GM18511 (cell line): ENCODE measurements around the gene OXLD1.

ENCODE experiments used
- ATAC-seq: cut with Tn5 transposase; IDR thresholded peaks from one replicate; pipeline ENCODE4 v1.9.1; 2021; ENCODE audit warnings: mild to moderate bottlenecking, moderate library complexity; ENCODE audit not compliant: unreplicated experiment

Gene OXLD1

GRCh38 chr17:81655378-81656117 lies 10.9 kb downstream of the OXLD1 start:
- ATAC-seq = no peak

- no peak for ATAC-seq
Measured at GRCh38 chr17:81652906-81653771, 13.3 kb downstream of the OXLD1 start.

- ATAC-seq = no peak
Measured at GRCh38 chr17:81651692-81652091, 14.7 kb downstream of the OXLD1 start.

GRCh38 chr17:81650951-81651350 lies 15.5 kb downstream of the OXLD1 start:
- no peak for ATAC-seq

GRCh38 chr17:81648707-81649085 lies 17.7 kb downstream of the OXLD1 start:
- no peak for ATAC-seq

- no peak for ATAC-seq
Measured at GRCh38 chr17:81648013-81648706, 18.2 kb downstream of the OXLD1 start.

GRCh38 chr17:81647640-81648012 lies 18.8 kb downstream of the OXLD1 start:
- ATAC-seq = no peak

- ATAC-seq = no peak
Measured at GRCh38 chr17:81646869-81647600, 19.4 kb downstream of the OXLD1 start.

- ATAC-seq = no peak
Measured at GRCh38 chr17:81644976-81645952, 21.1 kb downstream of the OXLD1 start.

- ATAC-seq = no peak
Measured at GRCh38 chr17:81644496-81644895, 21.9 kb downstream of the OXLD1 start.

GRCh38 chr17:81641825-81642489 lies 24.4 kb downstream of the OXLD1 start:
- ATAC-seq = no peak

- no peak for ATAC-seq
Measured at GRCh38 chr17:81640011-81640410, 26.4 kb downstream of the OXLD1 start.

- ATAC-seq = no peak
Measured at GRCh38 chr17:81638683-81639082, 27.7 kb downstream of the OXLD1 start.

GRCh38 chr17:81636505-81637288 lies 29.7 kb downstream of the OXLD1 start, which contains the start of the genes NPLOC4 and TSPAN10:
Gene NPLOC4 (minus strand): TSS chr17:81637112. CDS start chr17:81636930, 182 bp downstream.
Gene TSPAN10 (plus strand): TSS chr17:81637196. CDS start chr17:81642413, 5,217 bp downstream.
- ATAC-seq = peak; percentile 76

GRCh38 chr17:81635973-81636504 lies 30.4 kb downstream of the OXLD1 start:
- no peak for ATAC-seq

GRCh38 chr17:81635431-81635830 lies 31.0 kb downstream of the OXLD1 start:
- ATAC-seq = no peak

- ATAC-seq = no peak
Measured at GRCh38 chr17:81631482-81631881, 34.9 kb downstream of the OXLD1 start.

- no peak for ATAC-seq
Measured at GRCh38 chr17:81630274-81630673, 36.1 kb downstream of the OXLD1 start.
